ENCODE results near the gene CNRIP1.

Gene CNRIP1

GRCh38 chr2:68363721-68364120, 44.0 kb upstream of the CNRIP1 start:
- no peak for DNase-seq (ENCODE audit: low read depth, low spot score)
- no peak for TF ChIP-seq CTCF (IDR thresholded peaks at IDR 0.05; ENCODE audit: low read depth, low read length)
- in situ Hi-C loops (cut with HindIII; ENCODE audit: low sequenced_read_pairs): no loop called here
- H3K4me3 ChIP-seq (ENCODE audit: low read depth, low read length): no peak overlapping the region

GRCh38 chr2:68362749-68363148, 43.0 kb upstream of the CNRIP1 start:
- in situ Hi-C loops (cut with HindIII; ENCODE audit: low sequenced_read_pairs): no loop called here
- H3K4me3 ChIP-seq (ENCODE audit: low read depth, low read length): no peak overlapping the region
- no peak for DNase-seq (ENCODE audit: low read depth, low spot score)
- TF ChIP-seq CTCF (IDR thresholded peaks at IDR 0.05; ENCODE audit: low read depth, low read length): no peak

- TF ChIP-seq CTCF (IDR thresholded peaks at IDR 0.05; ENCODE audit: low read depth, low read length): peak; percentile 70
- in situ Hi-C loops (cut with HindIII; ENCODE audit: low sequenced_read_pairs): no loop called here
- H3K4me3 ChIP-seq (ENCODE audit: low read depth, low read length): no peak overlapping the region
- DNase-seq (ENCODE audit: low read depth, low spot score): peak; percentile 60
Observed at GRCh38 chr2:68362069-68362468, 42.3 kb upstream of the CNRIP1 start.

- H3K4me3 ChIP-seq (ENCODE audit: low read depth, low read length): no peak overlapping the region
- no peak for DNase-seq (ENCODE audit: low read depth, low spot score)
- no peak for TF ChIP-seq CTCF (IDR thresholded peaks at IDR 0.05; ENCODE audit: low read depth, low read length)
- in situ Hi-C loops (cut with HindIII; ENCODE audit: low sequenced_read_pairs): no loop called here
Observed at GRCh38 chr2:68359889-68360288, 40.1 kb upstream of the CNRIP1 start.

GRCh38 chr2:68357605-68358337, 38.0 kb upstream of the CNRIP1 start:
- in situ Hi-C loops (cut with HindIII; ENCODE audit: low sequenced_read_pairs): no loop called here
- H3K4me3 ChIP-seq (ENCODE audit: low read depth, low read length): no peak overlapping the region
- TF ChIP-seq CTCF (IDR thresholded peaks at IDR 0.05; ENCODE audit: low read depth, low read length): peak; percentile 55
- peak; percentile 33 for DNase-seq (ENCODE audit: low read depth, low spot score)

GRCh38 chr2:68356599-68357239, 37.0 kb upstream of the CNRIP1 start:
- in situ Hi-C loops (cut with HindIII; ENCODE audit: low sequenced_read_pairs): no loop called here
- no peak for DNase-seq (ENCODE audit: low read depth, low spot score)
- no peak for TF ChIP-seq CTCF (IDR thresholded peaks at IDR 0.05; ENCODE audit: low read depth, low read length)
- no peak overlapping the region for H3K4me3 ChIP-seq (ENCODE audit: low read depth, low read length)

Measured in astrocyte of the spinal cord (primary cell).